Liver (tissue), 9 donors: ENCODE measurements around the gene DLGAP4. TPM values are rescaled to one million over a fixed set of nuclear protein-coding genes. Genes with fewer than 3 reads are reported as not detected.

Experiments used
- DNase-seq: peaks from one replicate; pipeline ENCODE4 v3.0.0-alpha.2; 2017; ENCODE audit warnings: low spot score
- H3K27ac ChIP-seq, 2 donors: one replicate each; pipeline ENCODE4 v1.7.0; 2013; ENCODE audit warnings: inconsistent platforms in 2 of 2, low read length in 2 of 2, control low read depth in 1 of 2, low read depth in 1 of 2, mild to moderate bottlenecking in 1 of 2
- H3K27me3 ChIP-seq, 4 donors: one replicate each; pipeline versions ENCODE4 v1.6.1 to v1.7.0; 2013; ENCODE audit warnings: low read length in 3 of 4, inconsistent platforms in 1 of 4, mild to moderate bottlenecking in 1 of 4, moderate library complexity in 1 of 4; ENCODE audit not compliant: control insufficient read depth in 4 of 4, insufficient read depth in 4 of 4
- H3K36me3 ChIP-seq, 4 donors: one replicate each; pipeline versions ENCODE4 v1.6.1 to v1.7.0; 2013; ENCODE audit warnings: low read length in 3 of 4, mild to moderate bottlenecking in 3 of 4, low read depth in 1 of 4, moderate library complexity in 1 of 4; ENCODE audit not compliant: control insufficient read depth in 4 of 4, insufficient read depth in 3 of 4
- H3K4me1 ChIP-seq, 4 donors: one replicate each; pipeline versions ENCODE4 v1.6.1 to v1.7.0; 2013; ENCODE audit warnings: low read length in 3 of 4, mild to moderate bottlenecking in 3 of 4, moderate library complexity in 1 of 4; ENCODE audit not compliant: control insufficient read depth in 4 of 4, insufficient read depth in 4 of 4
- H3K4me3 ChIP-seq, 3 donors: one replicate each; pipeline versions ENCODE4 v1.6.1 to v1.7.0; 2013; ENCODE audit warnings: low read length in 3 of 3, control low read depth in 1 of 3, low read depth in 1 of 3, mild to moderate bottlenecking in 1 of 3
- H3K9ac ChIP-seq, 2 donors: one replicate each; pipeline ENCODE4 v1.7.0; 2013; ENCODE audit warnings: low read length in 2 of 2, mild to moderate bottlenecking in 2 of 2, moderate library complexity in 2 of 2, control low read depth in 1 of 2, low read depth in 1 of 2
- H3K9me3 ChIP-seq, 4 donors: one replicate each; pipeline versions ENCODE4 v1.6.1 to v1.7.0; 2013; ENCODE audit warnings: low read length in 3 of 4; ENCODE audit not compliant: control insufficient read depth in 4 of 4
- EGR1 ChIP-seq, 2 donors: IDR thresholded peaks; 2 replicates each; pipeline ENCODE4 v1.6.1; 2016 to 2018; ENCODE audit warnings: antibody characterized with exemption in 2 of 2, low read depth in 2 of 2
- FOXA1 ChIP-seq: IDR thresholded peaks from 2 replicates; pipeline ENCODE4 v1.6.1; 2016; ENCODE audit warnings: antibody characterized with exemption
- FOXA2 ChIP-seq: IDR thresholded peaks from 2 replicates; pipeline ENCODE4 v1.6.1; 2016; ENCODE audit warnings: antibody characterized with exemption
- GABPA ChIP-seq, 2 donors: IDR thresholded peaks in 1 of 2; conservative IDR thresholded peaks in 1 of 2; 2 replicates each; pipeline ENCODE4 v1.6.1; 2016; ENCODE audit warnings: antibody characterized with exemption in 2 of 2, mild to moderate bottlenecking in 1 of 2, moderate library complexity in 1 of 2
- HNF4A ChIP-seq, 2 donors: conservative IDR thresholded peaks; 2 replicates each; pipeline ENCODE4 v1.6.1; 2016; ENCODE audit warnings: antibody characterized with exemption in 2 of 2, mild to moderate bottlenecking in 2 of 2
- HNF4G ChIP-seq: IDR thresholded peaks from 2 replicates; pipeline ENCODE4 v1.6.1; 2016; ENCODE audit warnings: antibody characterized with exemption
- JUND ChIP-seq, 2 donors: IDR thresholded peaks; 2 replicates each; pipeline ENCODE4 v1.6.1; 2016; ENCODE audit warnings: antibody characterized with exemption in 2 of 2
- NR2F2 ChIP-seq: IDR thresholded peaks from 2 replicates; pipeline ENCODE4 v1.6.1; 2016; ENCODE audit warnings: antibody characterized with exemption
- RAD21 ChIP-seq, 2 donors: IDR thresholded peaks; 2 replicates each; pipeline ENCODE4 v1.6.1; 2016; ENCODE audit warnings: antibody characterized with exemption in 2 of 2, mild to moderate bottlenecking in 2 of 2
- RXRA ChIP-seq, 2 donors: IDR thresholded peaks; 2 replicates each; pipeline ENCODE4 v1.6.1; 2017 to 2018; ENCODE audit warnings: antibody characterized with exemption in 2 of 2, mild to moderate bottlenecking in 1 of 2
- SP1 ChIP-seq: IDR thresholded peaks from 2 replicates; pipeline ENCODE4 v1.6.1; 2018; ENCODE audit warnings: antibody characterized with exemption, mild to moderate bottlenecking
- TAF1 ChIP-seq: conservative IDR thresholded peaks from 2 replicates; pipeline ENCODE4 v1.6.1; 2016; ENCODE audit warnings: antibody characterized with exemption, mild to moderate bottlenecking
- YY1 ChIP-seq: IDR thresholded peaks from 2 replicates; pipeline ENCODE4 v1.6.1; 2016; ENCODE audit warnings: antibody characterized with exemption, mild to moderate bottlenecking
- WGBS: extraction: QIAGEN DNeasy Blood & Tissue Kit; methylation state at CpG from one replicate; pipeline ENCODE4 v1.1.7; 2013; 5-methylcytosine and 5-hydroxymethylcytosine counted together
- polyA plus RNA-seq, 2 donors: library from polyadenylated mRNA; stranded (reverse) in 1 of 2; unstranded in 1 of 2; fragments of 200-250 nt in 1 of 2; fragments of >200 nt in 1 of 2; fragmentation: Nextera tagmentation in 1 of 2; extraction: Ambion mirVana in 1 of 2; gene quantifications; one replicate each; pipeline versions ENCODE4 v1.2.1 to v1.2.3, GENCODE V29; 2013 to 2015
- total RNA-seq, 2 donors: library from RNA; depleted of rRNA; stranded (reverse); fragments of >200 nt; gene quantifications; one replicate each; pipeline ENCODE4 v1.2.3, GENCODE V29; 2014
- TF ChIP-seq, protein P1 (sequence below): IDR thresholded peaks from 2 replicates; pipeline ENCODE4 v1.6.1; 2016; ENCODE audit warnings: antibody characterized with exemption, mild to moderate bottlenecking
- TF ChIP-seq, protein P2 (sequence below): IDR thresholded peaks from 2 replicates; pipeline ENCODE4 v1.6.1; 2016; ENCODE audit warnings: antibody characterized with exemption
- TF ChIP-seq, protein P3 (sequence below): fragments of 150-350 bp; IDR thresholded peaks from 2 replicates; pipeline ENCODE4 v1.5.1; 2017; ENCODE audit warnings: improper control_type of control experiment, low read depth, low read length; ENCODE audit not compliant: missing input control
- TF ChIP-seq, protein P4 (sequence below): IDR thresholded peaks from 2 replicates; pipeline ENCODE4 v1.6.1; 2016; ENCODE audit warnings: antibody characterized with exemption
- TF ChIP-seq, protein P5 (sequence below): IDR thresholded peaks from 2 replicates; pipeline ENCODE4 v1.6.1; 2016; ENCODE audit warnings: antibody characterized with exemption
- donor health status: healthy.
- donor health status: healthy.
- donor health status: healthy.
- donor health status: healthy.
- donor health status: healthy.

Gene DLGAP4
- total and polyA plus RNA-seq, 4 donors = 2.9 to 18.7 (median 11.2) TPM

DNA sequence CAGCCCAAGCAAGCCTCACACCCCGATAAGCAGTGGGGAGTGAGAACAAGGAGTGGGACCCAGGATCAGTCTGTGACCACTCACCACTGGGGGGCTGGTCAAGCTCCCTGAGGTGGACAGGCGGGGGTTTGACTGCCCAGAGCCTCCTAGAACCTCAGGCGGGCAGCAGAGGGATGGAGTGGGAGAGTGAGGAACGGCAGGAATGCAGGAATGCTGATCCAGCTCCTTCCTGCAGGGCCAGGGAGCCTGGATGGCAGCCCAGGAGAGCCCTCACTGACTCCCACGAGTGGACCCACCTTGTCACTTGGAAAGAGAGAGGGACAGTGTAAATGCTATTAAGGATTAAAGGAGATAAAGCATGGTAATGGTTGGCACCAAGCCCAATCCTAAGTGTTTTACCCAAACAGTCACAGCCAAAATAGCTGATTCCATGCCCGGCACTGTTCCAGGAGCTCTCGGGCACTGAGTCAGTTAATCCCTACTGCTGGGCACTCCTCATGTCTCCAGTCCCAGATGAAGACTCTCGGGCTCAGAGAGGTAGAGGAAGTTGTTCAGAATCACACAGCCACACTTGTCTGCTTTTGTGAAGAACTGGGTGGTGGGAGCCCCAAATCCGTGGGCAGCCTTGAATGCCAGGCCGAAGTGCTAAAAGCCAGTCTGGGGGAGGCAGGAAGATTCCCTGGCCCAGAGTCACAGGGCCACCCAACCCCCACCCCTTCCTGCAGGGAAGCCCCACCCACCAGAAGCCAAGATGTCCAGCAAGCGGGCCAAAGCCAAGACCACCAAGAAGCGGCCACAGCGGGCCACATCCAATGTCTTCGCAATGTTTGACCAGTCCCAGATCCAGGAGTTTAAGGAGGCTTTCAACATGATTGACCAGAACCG lies 238.2 kb downstream of the DLGAP4 start:
- no peak for DNase-seq
- Histone ChIP-seq H3K9me3 (no peaks in the 10 kb centered on the region), H3K9ac (no peak overlapping the region), H3K27me3 (no peaks in the 10 kb centered on the region), H3K4me1 (peaks cover 0 to 8% (median 0%) of the 10 kb centered on the region in 4 donors), H3K36me3 (no peaks in the 10 kb centered on the region), H3K27ac (peak overlapping the region in 1 of 2 donors; percentile 36), H3K4me3 (no peak overlapping the region)
- WGBS = 85% methylated on average over 15 of the region's 15 CpGs
- TF ChIP-seq SP1 (no peak), NR2F2 (no peak), GABPA (IDR thresholded peaks at IDR 0.05 in 1 of 2, conservative IDR thresholded peaks at IDR 0.05 in 1 of 2) (no peak), HNF4G (no peak), RAD21 (IDR thresholded peaks at IDR 0.05) (no peak), HNF4A (conservative IDR thresholded peaks at IDR 0.05) (no peak), FOXA2 (no peak), RXRA (IDR thresholded peaks at IDR 0.05) (no peak), TAF1 (no peak), FOXA1 (no peak), JUND (IDR thresholded peaks at IDR 0.05) (no peak), YY1 (no peak), EGR1 (IDR thresholded peaks at IDR 0.05; ENCODE audit: low read depth in 2 of 2) (no peak)
- TF ChIP-seq, protein P1, sequence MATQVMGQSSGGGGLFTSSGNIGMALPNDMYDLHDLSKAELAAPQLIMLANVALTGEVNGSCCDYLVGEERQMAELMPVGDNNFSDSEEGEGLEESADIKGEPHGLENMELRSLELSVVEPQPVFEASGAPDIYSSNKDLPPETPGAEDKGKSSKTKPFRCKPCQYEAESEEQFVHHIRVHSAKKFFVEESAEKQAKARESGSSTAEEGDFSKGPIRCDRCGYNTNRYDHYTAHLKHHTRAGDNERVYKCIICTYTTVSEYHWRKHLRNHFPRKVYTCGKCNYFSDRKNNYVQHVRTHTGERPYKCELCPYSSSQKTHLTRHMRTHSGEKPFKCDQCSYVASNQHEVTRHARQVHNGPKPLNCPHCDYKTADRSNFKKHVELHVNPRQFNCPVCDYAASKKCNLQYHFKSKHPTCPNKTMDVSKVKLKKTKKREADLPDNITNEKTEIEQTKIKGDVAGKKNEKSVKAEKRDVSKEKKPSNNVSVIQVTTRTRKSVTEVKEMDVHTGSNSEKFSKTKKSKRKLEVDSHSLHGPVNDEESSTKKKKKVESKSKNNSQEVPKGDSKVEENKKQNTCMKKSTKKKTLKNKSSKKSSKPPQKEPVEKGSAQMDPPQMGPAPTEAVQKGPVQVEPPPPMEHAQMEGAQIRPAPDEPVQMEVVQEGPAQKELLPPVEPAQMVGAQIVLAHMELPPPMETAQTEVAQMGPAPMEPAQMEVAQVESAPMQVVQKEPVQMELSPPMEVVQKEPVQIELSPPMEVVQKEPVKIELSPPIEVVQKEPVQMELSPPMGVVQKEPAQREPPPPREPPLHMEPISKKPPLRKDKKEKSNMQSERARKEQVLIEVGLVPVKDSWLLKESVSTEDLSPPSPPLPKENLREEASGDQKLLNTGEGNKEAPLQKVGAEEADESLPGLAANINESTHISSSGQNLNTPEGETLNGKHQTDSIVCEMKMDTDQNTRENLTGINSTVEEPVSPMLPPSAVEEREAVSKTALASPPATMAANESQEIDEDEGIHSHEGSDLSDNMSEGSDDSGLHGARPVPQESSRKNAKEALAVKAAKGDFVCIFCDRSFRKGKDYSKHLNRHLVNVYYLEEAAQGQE = no peak
- TF ChIP-seq, protein P2, sequence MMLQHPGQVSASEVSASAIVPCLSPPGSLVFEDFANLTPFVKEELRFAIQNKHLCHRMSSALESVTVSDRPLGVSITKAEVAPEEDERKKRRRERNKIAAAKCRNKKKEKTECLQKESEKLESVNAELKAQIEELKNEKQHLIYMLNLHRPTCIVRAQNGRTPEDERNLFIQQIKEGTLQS = no peak
- TF ChIP-seq, protein P3, sequence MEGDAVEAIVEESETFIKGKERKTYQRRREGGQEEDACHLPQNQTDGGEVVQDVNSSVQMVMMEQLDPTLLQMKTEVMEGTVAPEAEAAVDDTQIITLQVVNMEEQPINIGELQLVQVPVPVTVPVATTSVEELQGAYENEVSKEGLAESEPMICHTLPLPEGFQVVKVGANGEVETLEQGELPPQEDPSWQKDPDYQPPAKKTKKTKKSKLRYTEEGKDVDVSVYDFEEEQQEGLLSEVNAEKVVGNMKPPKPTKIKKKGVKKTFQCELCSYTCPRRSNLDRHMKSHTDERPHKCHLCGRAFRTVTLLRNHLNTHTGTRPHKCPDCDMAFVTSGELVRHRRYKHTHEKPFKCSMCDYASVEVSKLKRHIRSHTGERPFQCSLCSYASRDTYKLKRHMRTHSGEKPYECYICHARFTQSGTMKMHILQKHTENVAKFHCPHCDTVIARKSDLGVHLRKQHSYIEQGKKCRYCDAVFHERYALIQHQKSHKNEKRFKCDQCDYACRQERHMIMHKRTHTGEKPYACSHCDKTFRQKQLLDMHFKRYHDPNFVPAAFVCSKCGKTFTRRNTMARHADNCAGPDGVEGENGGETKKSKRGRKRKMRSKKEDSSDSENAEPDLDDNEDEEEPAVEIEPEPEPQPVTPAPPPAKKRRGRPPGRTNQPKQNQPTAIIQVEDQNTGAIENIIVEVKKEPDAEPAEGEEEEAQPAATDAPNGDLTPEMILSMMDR = no peak
- TF ChIP-seq, protein P4, sequence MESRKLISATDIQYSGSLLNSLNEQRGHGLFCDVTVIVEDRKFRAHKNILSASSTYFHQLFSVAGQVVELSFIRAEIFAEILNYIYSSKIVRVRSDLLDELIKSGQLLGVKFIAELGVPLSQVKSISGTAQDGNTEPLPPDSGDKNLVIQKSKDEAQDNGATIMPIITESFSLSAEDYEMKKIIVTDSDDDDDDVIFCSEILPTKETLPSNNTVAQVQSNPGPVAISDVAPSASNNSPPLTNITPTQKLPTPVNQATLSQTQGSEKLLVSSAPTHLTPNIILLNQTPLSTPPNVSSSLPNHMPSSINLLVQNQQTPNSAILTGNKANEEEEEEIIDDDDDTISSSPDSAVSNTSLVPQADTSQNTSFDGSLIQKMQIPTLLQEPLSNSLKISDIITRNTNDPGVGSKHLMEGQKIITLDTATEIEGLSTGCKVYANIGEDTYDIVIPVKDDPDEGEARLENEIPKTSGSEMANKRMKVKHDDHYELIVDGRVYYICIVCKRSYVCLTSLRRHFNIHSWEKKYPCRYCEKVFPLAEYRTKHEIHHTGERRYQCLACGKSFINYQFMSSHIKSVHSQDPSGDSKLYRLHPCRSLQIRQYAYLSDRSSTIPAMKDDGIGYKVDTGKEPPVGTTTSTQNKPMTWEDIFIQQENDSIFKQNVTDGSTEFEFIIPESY = no peak
- TF ChIP-seq, protein P5, sequence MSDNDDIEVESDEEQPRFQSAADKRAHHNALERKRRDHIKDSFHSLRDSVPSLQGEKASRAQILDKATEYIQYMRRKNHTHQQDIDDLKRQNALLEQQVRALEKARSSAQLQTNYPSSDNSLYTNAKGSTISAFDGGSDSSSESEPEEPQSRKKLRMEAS = no peak
